ENCODE results near the gene CLN6. TPM values are rescaled to one million over a fixed set of nuclear protein-coding genes. Genes with fewer than 3 reads are reported as not detected.

Gene CLN6
- total RNA-seq, 4 donors from 2014 or later: 13.4 to 18.2 (median 16.1) TPM

DNA sequence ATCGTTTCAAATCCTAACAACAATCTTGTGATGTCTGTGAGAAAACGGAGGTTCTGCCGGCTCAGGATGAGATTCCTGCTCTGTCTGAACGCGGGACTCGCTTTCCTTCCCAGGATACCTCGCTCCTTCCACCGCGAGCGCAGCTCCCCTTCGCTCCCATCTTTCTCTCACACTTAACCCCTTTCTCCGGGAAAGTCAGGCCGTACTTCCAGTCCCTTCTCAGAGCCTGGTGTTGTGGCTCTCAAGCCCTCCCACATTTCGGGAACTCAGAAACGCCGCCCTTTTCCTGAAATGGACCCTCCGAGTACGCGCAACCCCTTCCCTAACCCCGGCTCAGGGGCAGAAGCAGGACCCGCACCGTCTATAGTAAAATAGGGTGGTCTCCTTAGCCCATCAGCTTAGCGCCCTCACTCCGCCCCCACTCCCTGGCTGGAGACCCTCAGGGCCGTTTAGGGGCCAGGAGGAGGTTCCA, 47.6 kb upstream of the CLN6 start:
- Histone ChIP-seq H3K9me3 (no peaks in the 10 kb centered on the region), H3K27ac (replicated peaks in 1 of 4) (peak overlapping the region; percentile 96 to 99 (median 98)), H3K4me3 (peak overlapping the region; percentile 91 to 98 (median 95)), H3K36me3 (no peaks in the 10 kb centered on the region), H3K27me3 (no peaks in the 10 kb centered on the region), H3K4me1 (peaks cover 54 to 64% (median 60%) of the 10 kb centered on the region in 4 donors)
- intact Hi-C loops (cut with DNase I): no loop called here
- DNase-seq (ENCODE audit: extremely low spot score): no peak
- no peak for TF ChIP-seq POLR2AphosphoS5 (IDR thresholded peaks at IDR 0.05)
- TF ChIP-seq, protein P1, sequence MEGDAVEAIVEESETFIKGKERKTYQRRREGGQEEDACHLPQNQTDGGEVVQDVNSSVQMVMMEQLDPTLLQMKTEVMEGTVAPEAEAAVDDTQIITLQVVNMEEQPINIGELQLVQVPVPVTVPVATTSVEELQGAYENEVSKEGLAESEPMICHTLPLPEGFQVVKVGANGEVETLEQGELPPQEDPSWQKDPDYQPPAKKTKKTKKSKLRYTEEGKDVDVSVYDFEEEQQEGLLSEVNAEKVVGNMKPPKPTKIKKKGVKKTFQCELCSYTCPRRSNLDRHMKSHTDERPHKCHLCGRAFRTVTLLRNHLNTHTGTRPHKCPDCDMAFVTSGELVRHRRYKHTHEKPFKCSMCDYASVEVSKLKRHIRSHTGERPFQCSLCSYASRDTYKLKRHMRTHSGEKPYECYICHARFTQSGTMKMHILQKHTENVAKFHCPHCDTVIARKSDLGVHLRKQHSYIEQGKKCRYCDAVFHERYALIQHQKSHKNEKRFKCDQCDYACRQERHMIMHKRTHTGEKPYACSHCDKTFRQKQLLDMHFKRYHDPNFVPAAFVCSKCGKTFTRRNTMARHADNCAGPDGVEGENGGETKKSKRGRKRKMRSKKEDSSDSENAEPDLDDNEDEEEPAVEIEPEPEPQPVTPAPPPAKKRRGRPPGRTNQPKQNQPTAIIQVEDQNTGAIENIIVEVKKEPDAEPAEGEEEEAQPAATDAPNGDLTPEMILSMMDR (IDR thresholded peaks at IDR 0.05): no peak
- no peak for TF ChIP-seq POLR2A (IDR thresholded peaks at IDR 0.05; ENCODE audit: low read depth)
- TF ChIP-seq EP300 (IDR thresholded peaks at IDR 0.05): no peak
- WGBS: 2% methylated on average over 19 of the region's 25 CpGs

DNA sequence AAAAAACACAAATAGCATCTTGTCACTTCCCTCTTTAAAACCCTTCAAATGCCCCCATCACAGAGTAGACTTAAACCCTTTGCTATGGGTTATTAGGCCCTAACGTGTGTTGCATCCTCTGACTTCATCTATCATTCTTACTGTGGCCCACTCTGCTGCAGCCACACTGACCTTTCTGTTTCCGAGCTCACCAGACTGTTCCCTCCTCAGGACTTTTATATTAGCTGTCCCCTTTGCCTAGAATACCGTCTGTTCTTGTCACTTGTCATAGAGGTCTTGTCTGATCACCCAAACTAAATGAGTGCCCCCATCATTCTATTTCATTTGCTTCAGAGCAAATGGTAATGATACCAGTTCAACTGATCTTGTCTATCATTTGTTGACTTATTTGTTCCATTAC, 47.1 kb upstream of the CLN6 start:
- intact Hi-C loops (cut with DNase I): no loop called here
- WGBS: 17% methylated on average over 3 of the region's 3 CpGs

DNA sequence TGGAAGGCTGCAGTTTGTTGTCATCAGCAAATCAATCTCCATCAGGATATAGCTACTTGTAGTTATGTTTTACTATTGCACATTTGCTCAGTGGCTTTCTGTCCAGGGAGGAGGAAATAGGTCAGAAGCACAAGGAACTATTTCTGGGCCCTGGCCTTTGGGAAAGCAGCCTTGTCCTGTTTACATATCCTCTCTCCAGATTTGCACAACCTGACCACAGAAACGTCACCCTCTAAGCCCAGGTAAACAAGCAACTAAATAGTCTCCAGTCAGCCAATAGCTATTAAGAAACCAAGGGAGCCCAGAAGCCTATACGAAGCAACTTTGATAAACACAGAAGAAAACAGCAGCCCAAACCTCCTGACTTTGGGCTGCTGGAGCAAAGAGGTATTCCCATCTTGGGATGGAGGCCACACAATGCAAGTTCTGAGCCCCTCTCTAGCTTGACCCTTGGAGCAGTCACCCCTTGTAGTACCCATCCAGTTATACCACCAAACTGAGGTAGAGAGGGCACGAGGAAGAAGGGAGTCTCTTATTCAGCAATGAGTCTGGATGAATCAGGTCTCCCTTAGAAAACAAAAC, 45.7 kb upstream of the CLN6 start:
- Histone ChIP-seq H3K27me3 (no peaks in the 10 kb centered on the region), H3K9me3 (no peaks in the 10 kb centered on the region), H3K4me3 (no peak overlapping the region), H3K27ac (replicated peaks in 1 of 4) (peak overlapping the region; percentile 96 to 99 (median 98)), H3K4me1 (peaks cover 35 to 62% (median 58%) of the 10 kb centered on the region in 4 donors), H3K36me3 (no peaks in the 10 kb centered on the region)
- no peak for DNase-seq (ENCODE audit: extremely low spot score)
- intact Hi-C loops (cut with DNase I): no loop called here
- TF ChIP-seq POLR2AphosphoS5 (IDR thresholded peaks at IDR 0.05) (no peak), POLR2A (IDR thresholded peaks at IDR 0.05; ENCODE audit: low read depth) (no peak), EP300 (IDR thresholded peaks at IDR 0.05) (no peak)
- TF ChIP-seq, protein P1 (IDR thresholded peaks at IDR 0.05): no peak
- WGBS: 73% methylated on average over 3 of the region's 3 CpGs

More for the DNA sequence above, 47.1 kb upstream of the CLN6 start:
- Histone ChIP-seq H3K4me3 (peak overlapping the region; percentile 91 to 98 (median 95)), H3K4me1 (peaks cover 49 to 64% (median 60%) of the 10 kb centered on the region in 4 donors), H3K27me3 (no peaks in the 10 kb centered on the region), H3K9me3 (no peaks in the 10 kb centered on the region), H3K36me3 (no peaks in the 10 kb centered on the region), H3K27ac (replicated peaks in 1 of 4) (peak overlapping the region; percentile 96 to 99 (median 98))
- TF ChIP-seq POLR2AphosphoS5 (IDR thresholded peaks at IDR 0.05): no peak
- no peak for TF ChIP-seq POLR2A (IDR thresholded peaks at IDR 0.05; ENCODE audit: low read depth)
- TF ChIP-seq EP300 (IDR thresholded peaks at IDR 0.05): no peak
- TF ChIP-seq, protein P1 (IDR thresholded peaks at IDR 0.05): no peak
- no peak for DNase-seq (ENCODE audit: extremely low spot score)

DNA sequence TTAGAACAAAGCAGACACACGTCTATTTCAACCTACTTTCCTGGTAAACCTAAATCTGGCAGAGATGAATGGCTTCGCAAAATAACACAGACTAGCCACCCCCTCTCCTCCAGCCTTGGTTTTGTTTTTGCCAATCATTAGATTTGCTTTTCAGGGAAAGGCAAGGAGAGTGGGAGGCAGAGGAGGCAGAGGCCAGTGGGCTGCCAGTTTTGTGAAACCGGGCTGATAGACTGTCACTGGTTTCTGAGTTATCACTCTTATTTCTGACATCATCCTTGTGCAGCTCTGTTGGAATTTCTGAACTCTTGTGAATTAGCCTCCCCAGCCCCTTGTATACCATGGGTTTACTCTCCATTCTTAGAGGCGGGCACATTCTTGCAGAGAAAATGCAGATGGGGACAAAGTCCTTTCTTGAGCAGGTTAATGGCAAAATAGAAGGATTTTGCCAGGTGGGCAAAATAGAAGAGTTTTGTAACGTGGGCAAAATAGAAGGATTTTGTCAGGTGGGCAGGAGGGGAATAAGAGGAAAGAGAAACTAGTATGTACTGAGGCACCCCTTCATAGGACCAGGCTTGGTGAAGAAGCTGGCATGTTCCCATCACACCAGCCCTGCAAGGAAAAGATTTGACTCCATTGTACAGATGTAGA, 44.8 kb upstream of the CLN6 start:
- no peak for DNase-seq (ENCODE audit: extremely low spot score)
- 86% methylated on average over 5 of the region's 5 CpGs for WGBS
- intact Hi-C loops (cut with DNase I): no loop called here
- peak overlapping the region; percentile 75 to 99 (median 90) for H3K27ac ChIP-seq (replicated peaks in 1 of 4)
- no peaks in the 10 kb centered on the region for H3K9me3 ChIP-seq
- no peaks in the 10 kb centered on the region for H3K27me3 ChIP-seq
- TF ChIP-seq POLR2A (IDR thresholded peaks at IDR 0.05; ENCODE audit: low read depth) (no peak), EP300 (IDR thresholded peaks at IDR 0.05) (no peak), POLR2AphosphoS5 (IDR thresholded peaks at IDR 0.05) (no peak)
- TF ChIP-seq, protein P1 (IDR thresholded peaks at IDR 0.05): no peak
- H3K4me3 ChIP-seq: no peak overlapping the region
- H3K36me3 ChIP-seq: no peaks in the 10 kb centered on the region
- peaks cover 26 to 54% (median 50%) of the 10 kb centered on the region in 4 donors for H3K4me1 ChIP-seq

Data from esophagus muscularis mucosa (tissue), 4 donors.